NOMO-1 treated with dmso at 0.1 percent for 144 hours (cell line): ENCODE data around the gene RNF130.
"Not testable (repeated sequence)": the region's sequence is repeated elsewhere in the genome, so short reads cannot be mapped to it uniquely, and the experiment has no call there.

Experiments used
- DNase-seq: peaks from one replicate; lab custom pipeline; 2025; ENCODE audit not compliant: unreplicated experiment; lab: John Stamatoyannopoulos, UW

Gene RNF130

GRCh38 chr5:180103487-180104167, 32.1 kb upstream of the RNF130 start:
- DNase-seq: no peak

GRCh38 chr5:180102636-180103035, 31.1 kb upstream of the RNF130 start:
- DNase-seq: no peak

GRCh38 chr5:180101451-180102105, 30.0 kb upstream of the RNF130 start:
- no peak for DNase-seq

- no peak for DNase-seq
Measured at GRCh38 chr5:180100621-180101450, 29.3 kb upstream of the RNF130 start.

- no peak for DNase-seq
Measured at GRCh38 chr5:180099733-180100611, 28.4 kb upstream of the RNF130 start.

- DNase-seq: no peak
Measured at GRCh38 chr5:180098991-180099732, 27.6 kb upstream of the RNF130 start.

- no peak for DNase-seq
Measured at GRCh38 chr5:180098526-180098925, 27.0 kb upstream of the RNF130 start.

- DNase-seq: no peak
Measured at GRCh38 chr5:180097926-180098325, 26.4 kb upstream of the RNF130 start.

GRCh38 chr5:180097163-180097894, 25.8 kb upstream of the RNF130 start:
- DNase-seq: no peak

GRCh38 chr5:180096616-180097015, 25.1 kb upstream of the RNF130 start:
- DNase-seq: no peak

GRCh38 chr5:180095545-180095944, 24.0 kb upstream of the RNF130 start:
- DNase-seq: no peak

- peak; percentile 3 for DNase-seq
Measured at GRCh38 chr5:180093651-180094382, 22.3 kb upstream of the RNF130 start.

- no peak for DNase-seq
Measured at GRCh38 chr5:180093241-180093640, 21.7 kb upstream of the RNF130 start.

- peak; percentile 21 for DNase-seq
Measured at GRCh38 chr5:180090769-180091546, 19.4 kb upstream of the RNF130 start.

- DNase-seq: peak; percentile 36
Measured at GRCh38 chr5:180090098-180090768, 18.7 kb upstream of the RNF130 start.

GRCh38 chr5:180089628-180090027, 18.1 kb upstream of the RNF130 start:
- not testable (repeated sequence) for DNase-seq

- no peak for DNase-seq
Measured at GRCh38 chr5:180088561-180088960, 17.0 kb upstream of the RNF130 start.
